ENCODE results near the gene KRTAP13-2. TPM values are rescaled to one million over a fixed set of nuclear protein-coding genes. Genes with fewer than 3 reads are reported as not detected.

Gene KRTAP13-2
- polyA plus RNA-seq, 1 donor (not counting 4 experiments of a cell fraction or from before 2014, with no cell fraction given) = not detected

DNA sequence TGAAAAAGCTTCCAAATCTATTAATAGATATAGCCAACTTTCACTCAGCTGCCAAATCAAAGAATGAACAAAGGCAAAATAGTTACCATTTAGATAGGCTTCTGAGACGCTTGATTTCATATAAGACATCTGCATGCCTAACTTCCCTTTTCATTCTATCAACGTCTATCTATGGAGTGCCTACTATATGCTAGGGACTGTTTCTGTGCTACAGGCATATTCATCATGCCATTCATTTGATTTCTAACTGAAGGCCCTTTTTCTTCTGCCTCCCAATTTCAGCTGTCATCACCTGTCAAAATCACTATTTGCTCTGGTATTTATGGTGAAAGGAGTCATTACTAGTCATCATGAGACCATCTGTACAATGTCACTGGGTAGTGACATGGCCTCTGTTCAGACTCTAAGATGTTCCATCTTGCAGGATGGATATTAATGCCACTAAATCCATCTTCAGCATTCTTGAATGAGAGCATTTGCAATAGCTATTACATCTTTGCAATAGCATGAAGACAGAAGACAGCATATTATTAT, 19.5 kb upstream of the KRTAP13-2 start:
- FAIRE-seq = no peak

DNA sequence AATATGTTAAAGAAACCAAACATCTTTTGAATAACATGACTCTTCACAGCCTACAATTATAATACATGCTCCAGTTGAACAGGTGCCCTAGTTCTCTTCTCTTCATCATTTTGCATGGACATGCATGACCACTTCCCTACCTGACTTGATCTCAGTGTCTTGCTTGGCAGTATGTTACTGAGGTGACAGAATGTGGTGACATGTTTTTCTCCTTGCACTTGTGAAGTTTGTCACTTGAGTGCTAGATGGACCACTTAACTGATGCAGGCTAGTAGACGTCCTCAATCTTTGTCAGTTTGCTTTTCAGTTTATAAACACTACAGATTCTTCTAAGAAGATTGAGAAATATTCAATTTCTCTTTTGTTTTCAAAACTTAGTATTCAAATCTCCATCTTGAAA, 10.1 kb upstream of the KRTAP13-2 start:
- Histone ChIP-seq H3K9me3 (ENCODE audit: control insufficient read depth, low read depth, low read length) (no peaks in the 10 kb centered on the region), H3K4me3 (ENCODE audit: control insufficient read depth in 2 of 3, extremely low read depth in 1 of 3, insufficient read depth in 2 of 3, low read depth in 1 of 3, low read length in 3 of 3) (no peak overlapping the region), H2AFZ (ENCODE audit: control insufficient read depth, low read length) (no peak overlapping the region), H4K20me1 (ENCODE audit: control insufficient read depth, extremely low read depth, insufficient read depth, low read length) (no peaks in the 10 kb centered on the region), H3K4me2 (ENCODE audit: control insufficient read depth, extremely low read depth, insufficient read depth, low read depth, low read length) (no peak overlapping the region), H3K27ac (ENCODE audit: control insufficient read depth, insufficient read depth, low read length) (no peak overlapping the region), H3K4me1 (ENCODE audit: control insufficient read depth, extremely low read depth, insufficient read depth, low read length) (no peaks in the 10 kb centered on the region), H3K36me3 (ENCODE audit: control insufficient read depth in 2 of 2, extremely low read depth in 1 of 2, insufficient read depth in 2 of 2, low read length in 2 of 2) (no peaks in the 10 kb centered on the region), H3K9ac (ENCODE audit: control insufficient read depth, extremely low read depth, insufficient read depth, low read length) (no peak overlapping the region), H3K79me2 (ENCODE audit: control insufficient read depth, insufficient read depth, low read length) (no peaks in the 10 kb centered on the region), H3K9me1 (ENCODE audit: control insufficient read depth, extremely low read depth, insufficient read depth, low read length) (no peaks in the 10 kb centered on the region), H3K27me3 (ENCODE audit: control insufficient read depth, extremely low read depth, insufficient read depth, low read length) (no peaks in the 10 kb centered on the region)
- TF ChIP-seq CTCF (optimal IDR thresholded peaks at IDR 0.05 in 1 of 3, IDR thresholded peaks at IDR 0.05 in 1 of 3, conservative IDR thresholded peaks at IDR 0.05 in 1 of 3; ENCODE audit: extremely low read depth in 1 of 3, insufficient read depth in 2 of 3, low read length in 3 of 3) (no peak), EZH2 (IDR thresholded peaks at IDR 0.05; ENCODE audit: low read length) (no peak)
- DNase-seq (ENCODE audit: low read depth, low spot score) = no peak
- dilution Hi-C loops (cut with MboI; ENCODE audit: extremely low pct_ligation_motif_present, low sequenced_read_pairs) = no loop called here
- no peak for FAIRE-seq

More for the DNA sequence above, 19.5 kb upstream of the KRTAP13-2 start:
- Histone ChIP-seq H3K9ac (ENCODE audit: control insufficient read depth, extremely low read depth, insufficient read depth, low read length) (no peak overlapping the region), H3K9me3 (ENCODE audit: control insufficient read depth, low read depth, low read length) (no peaks in the 10 kb centered on the region), H3K36me3 (ENCODE audit: control insufficient read depth in 2 of 2, extremely low read depth in 1 of 2, insufficient read depth in 2 of 2, low read length in 2 of 2) (no peaks in the 10 kb centered on the region), H3K27me3 (ENCODE audit: control insufficient read depth, extremely low read depth, insufficient read depth, low read length) (no peaks in the 10 kb centered on the region), H3K9me1 (ENCODE audit: control insufficient read depth, extremely low read depth, insufficient read depth, low read length) (no peaks in the 10 kb centered on the region), H3K4me1 (ENCODE audit: control insufficient read depth, extremely low read depth, insufficient read depth, low read length) (no peaks in the 10 kb centered on the region), H4K20me1 (ENCODE audit: control insufficient read depth, extremely low read depth, insufficient read depth, low read length) (no peaks in the 10 kb centered on the region), H2AFZ (ENCODE audit: control insufficient read depth, low read length) (no peak overlapping the region), H3K79me2 (ENCODE audit: control insufficient read depth, insufficient read depth, low read length) (no peaks in the 10 kb centered on the region), H3K27ac (ENCODE audit: control insufficient read depth, insufficient read depth, low read length) (no peak overlapping the region), H3K4me2 (ENCODE audit: control insufficient read depth, extremely low read depth, insufficient read depth, low read depth, low read length) (no peak overlapping the region), H3K4me3 (ENCODE audit: control insufficient read depth in 2 of 3, extremely low read depth in 1 of 3, insufficient read depth in 2 of 3, low read depth in 1 of 3, low read length in 3 of 3) (no peak overlapping the region)
- TF ChIP-seq EZH2 (IDR thresholded peaks at IDR 0.05; ENCODE audit: low read length) = no peak
- no peak for TF ChIP-seq CTCF (optimal IDR thresholded peaks at IDR 0.05 in 1 of 3, IDR thresholded peaks at IDR 0.05 in 1 of 3, conservative IDR thresholded peaks at IDR 0.05 in 1 of 3; ENCODE audit: extremely low read depth in 1 of 3, insufficient read depth in 2 of 3, low read length in 3 of 3)
- DNase-seq (ENCODE audit: low read depth, low spot score) = no peak
- dilution Hi-C loops (cut with MboI; ENCODE audit: extremely low pct_ligation_motif_present, low sequenced_read_pairs) = no loop called here
